ENCODE results near the gene NFAT5. TPM values are rescaled to one million over a fixed set of nuclear protein-coding genes. Genes with fewer than 3 reads are reported as not detected.
"Not testable (repeated sequence)": the region's sequence is repeated elsewhere in the genome, so short reads cannot be mapped to it uniquely, and the experiment has no call there.

Gene NFAT5
- total and polyA plus RNA-seq, 7 donors: 1.6 to 27.9 (median 18.8) TPM

DNA sequence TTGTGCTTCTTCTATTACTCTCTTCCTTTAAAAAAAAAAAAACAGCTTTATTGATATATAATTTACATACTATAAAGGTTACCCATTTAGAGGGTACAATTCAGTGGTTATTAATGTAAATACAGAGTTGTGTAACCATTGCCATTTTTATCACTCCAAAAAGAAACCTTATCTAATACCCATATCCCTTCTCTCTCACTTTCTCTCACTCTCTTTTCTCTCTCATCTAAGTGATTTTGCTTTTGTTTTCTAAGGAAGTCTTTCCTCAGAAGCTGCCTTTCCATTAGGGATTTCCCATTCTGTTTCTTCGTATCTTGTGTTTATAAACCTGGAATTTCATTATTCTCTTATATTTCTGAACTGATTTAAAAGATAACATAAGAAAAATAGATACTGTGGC is 55.5 kb downstream of the NFAT5 start:
- Histone ChIP-seq H3K36me3 (ENCODE audit: insufficient read depth in 1 of 2, low read depth in 1 of 2) (peaks cover 0 to 3% of the 10 kb centered on the region in 2 donors), H3K9me3 (no peaks in the 10 kb centered on the region), H3K4me3 (no peak overlapping the region), H3K4me1 (peaks cover 39% of the 10 kb centered on the region), H3K27ac (peak overlapping the region; percentile 0), H3K27me3 (ENCODE audit: insufficient read depth in 3 of 3, low read length in 2 of 3) (no peaks in the 10 kb centered on the region)
- TF ChIP-seq CTCF (IDR thresholded peaks at IDR 0.05): no peak
- 89 to 93% (median 92%) methylated on average over 1 of the region's 1 CpG for WGBS, 3 donors
- DNase-seq (no peak), ATAC-seq (no peak)
- intact Hi-C loops (cut with DNase I): no loop called here

DNA sequence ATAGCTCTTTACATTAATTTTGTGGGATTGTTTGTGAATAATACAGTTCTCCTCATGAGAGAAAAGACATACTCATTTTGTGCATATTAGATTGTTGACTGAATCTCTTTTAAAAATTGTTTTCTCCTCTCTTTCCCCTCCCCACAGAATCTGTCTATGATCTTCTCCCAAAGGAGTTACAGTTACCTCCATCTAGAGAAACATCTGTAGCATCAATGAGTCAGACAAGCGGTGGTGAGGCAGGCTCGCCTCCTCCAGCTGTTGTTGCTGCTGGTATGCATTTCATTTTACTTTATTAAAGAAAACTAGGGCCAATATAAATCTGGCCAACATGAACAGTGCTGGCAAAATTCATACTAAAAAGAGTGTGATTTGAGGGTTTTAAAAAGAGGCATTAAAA is 60.5 kb downstream of the NFAT5 start:
- 59 to 66% (median 65%) methylated on average over 2 of the region's 2 CpGs for WGBS, 3 donors
- intact Hi-C loops (cut with DNase I): no loop called here
- H3K27me3 ChIP-seq (ENCODE audit: insufficient read depth in 3 of 3, low read length in 2 of 3): no peaks in the 10 kb centered on the region
- no peak overlapping the region for H3K4me3 ChIP-seq
- ATAC-seq: no peak
- no peak for DNase-seq
- peaks cover 9% of the 10 kb centered on the region for H3K4me1 ChIP-seq
- no peak overlapping the region for H3K27ac ChIP-seq
- TF ChIP-seq CTCF (IDR thresholded peaks at IDR 0.05): no peak
- no peaks in the 10 kb centered on the region for H3K9me3 ChIP-seq
- H3K36me3 ChIP-seq (ENCODE audit: insufficient read depth in 1 of 2, low read depth in 1 of 2): peaks cover 0 to 37% of the 10 kb centered on the region in 2 donors

- Histone ChIP-seq H3K27ac (no peak overlapping the region), H3K27me3 (ENCODE audit: insufficient read depth in 3 of 3, low read length in 2 of 3) (no peaks in the 10 kb centered on the region), H3K36me3 (ENCODE audit: insufficient read depth in 1 of 2, low read depth in 1 of 2) (peaks cover 0 to 44% of the 10 kb centered on the region in 2 donors), H3K4me3 (no peak overlapping the region), H3K9me3 (no peaks in the 10 kb centered on the region), H3K4me1 (no peaks in the 10 kb centered on the region)
- intact Hi-C loops (cut with DNase I): no loop called here
- DNase-seq (no peak), ATAC-seq (no peak)
- TF ChIP-seq CTCF (IDR thresholded peaks at IDR 0.05): no peak
Observed at GRCh38 chr16:69632828-69633227, 67.1 kb downstream of the NFAT5 start.

- Histone ChIP-seq H3K9me3 (no peaks in the 10 kb centered on the region), H3K36me3 (ENCODE audit: insufficient read depth in 1 of 2, low read depth in 1 of 2) (peaks cover 0 to 44% of the 10 kb centered on the region in 2 donors), H3K27me3 (ENCODE audit: insufficient read depth in 3 of 3, low read length in 2 of 3) (no peaks in the 10 kb centered on the region), H3K27ac (no peak overlapping the region), H3K4me3 (no peak overlapping the region), H3K4me1 (no peaks in the 10 kb centered on the region)
- ATAC-seq (no peak), DNase-seq (no peak)
- TF ChIP-seq CTCF (IDR thresholded peaks at IDR 0.05): no peak
- intact Hi-C loops (cut with DNase I): no loop called here
Observed at GRCh38 chr16:69633375-69633774, 67.6 kb downstream of the NFAT5 start.

GRCh38 chr16:69636563-69637146 is 70.9 kb downstream of the NFAT5 start:
- intact Hi-C loops (cut with DNase I); H3K27me3 ChIP-seq (ENCODE audit: insufficient read depth in 3 of 3, low read length in 2 of 3); DNase-seq; H3K4me1 ChIP-seq; H3K9me3 ChIP-seq; H3K27ac ChIP-seq; ATAC-seq; H3K4me3 ChIP-seq: not testable (repeated sequence)
- H3K36me3 ChIP-seq (ENCODE audit: insufficient read depth in 1 of 2, low read depth in 1 of 2): peaks cover 0 to 22% of the 10 kb centered on the region in 2 donors
- WGBS, 3 donors: 99 to 100% (median 100%) methylated on average over 3 of the region's 3 CpGs

DNA sequence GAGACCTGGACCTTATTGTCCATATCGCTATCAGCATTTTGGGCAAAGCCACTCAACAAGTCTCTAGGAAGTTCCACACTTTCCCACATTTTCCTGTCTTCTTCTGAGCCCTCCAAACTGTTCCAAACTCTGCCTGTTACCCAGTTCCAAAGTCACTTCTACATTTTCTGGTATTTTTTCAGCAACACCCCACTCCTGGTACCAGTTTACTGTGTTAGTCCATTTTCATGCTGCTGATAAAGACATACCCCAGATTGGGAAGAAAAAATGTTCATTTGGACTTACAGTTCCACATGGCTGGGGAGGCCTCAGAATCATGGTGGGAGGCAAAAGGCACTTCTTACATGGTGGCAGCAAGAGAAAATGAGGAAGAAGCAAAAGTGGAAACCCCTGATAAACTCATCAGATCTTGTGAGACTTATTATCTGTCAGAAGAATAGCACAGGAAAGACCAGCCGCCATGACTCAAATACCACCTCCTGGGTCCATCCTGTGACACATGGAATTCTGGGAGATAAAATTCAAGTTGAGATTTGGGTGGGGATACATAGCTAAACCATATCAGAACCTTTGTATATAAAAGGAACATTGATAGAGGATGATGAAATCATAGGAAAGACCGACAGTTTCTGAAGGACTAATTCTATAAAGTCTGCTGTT is 71.6 kb downstream of the NFAT5 start:
- DNase-seq; H3K27me3 ChIP-seq (ENCODE audit: insufficient read depth in 3 of 3, low read length in 2 of 3); ATAC-seq; intact Hi-C loops (cut with DNase I); H3K9me3 ChIP-seq; H3K27ac ChIP-seq; H3K4me3 ChIP-seq; H3K4me1 ChIP-seq: not testable (repeated sequence)
- WGBS, 3 donors: 95 to 100% (median 96%) methylated on average over 3 of the region's 3 CpGs
- H3K36me3 ChIP-seq (ENCODE audit: insufficient read depth in 1 of 2, low read depth in 1 of 2): peaks cover 0 to 17% of the 10 kb centered on the region in 2 donors

- H3K4me1 ChIP-seq; H3K27me3 ChIP-seq (ENCODE audit: insufficient read depth in 3 of 3, low read length in 2 of 3); intact Hi-C loops (cut with DNase I); DNase-seq; H3K4me3 ChIP-seq; H3K27ac ChIP-seq; H3K9me3 ChIP-seq: not testable (repeated sequence)
- WGBS, 3 donors: 94 to 97% (median 96%) methylated on average over 3 of the region's 3 CpGs
- peak in 1 of 4 donors; percentile 37 for ATAC-seq
- peaks cover 0 to 22% of the 10 kb centered on the region in 2 donors for H3K36me3 ChIP-seq (ENCODE audit: insufficient read depth in 1 of 2, low read depth in 1 of 2)
Observed at GRCh38 chr16:69643997-69644396, 78.2 kb downstream of the NFAT5 start.

Measured in psoas muscle (tissue), 8 donors.